BLaER1 (cell line): ENCODE measurements around the gene CAPN13.

ENCODE experiments used
- H3K27ac ChIP-seq: shearing (Covaris generic); formaldehyde crosslinking; 2 replicates; pipeline ENCODE4 v1.8.1; 2022
- H3K27me3 ChIP-seq: shearing (Covaris generic); formaldehyde crosslinking; 2 replicates; pipeline ENCODE4 v1.8.1; 2022
- H3K36me3 ChIP-seq: shearing (Covaris generic); formaldehyde crosslinking; 2 replicates; pipeline ENCODE4 v1.8.1; 2022
- H3K4me1 ChIP-seq: shearing (Covaris generic); formaldehyde crosslinking; 2 replicates; pipeline ENCODE4 v1.8.1; 2022
- H3K4me2 ChIP-seq: shearing (Covaris generic); formaldehyde crosslinking; 2 replicates; pipeline ENCODE4 v1.8.1; 2022
- H3K4me3 ChIP-seq: shearing (Covaris generic); formaldehyde crosslinking; 2 replicates; pipeline ENCODE4 v1.8.1; 2022
- H3K9ac ChIP-seq: shearing (Covaris generic); formaldehyde crosslinking; 2 replicates; pipeline ENCODE4 v1.8.1; 2022
- H3K9me3 ChIP-seq: shearing (Covaris generic); formaldehyde crosslinking; 2 replicates; pipeline ENCODE4 v1.8.1; 2022
- H4K20me1 ChIP-seq: shearing (Covaris generic); formaldehyde crosslinking; 2 replicates; pipeline ENCODE4 v1.8.1; 2022
- Cebpa-rat ChIP-seq: shearing (Covaris generic); IDR thresholded peaks from 2 replicates; pipeline ENCODE4 v1.8.1; 2022

CAPN13 gene

GRCh38 chr2:30732376-30732775 is 74.9 kb downstream of the CAPN13 start:
- no peak overlapping the region for H3K4me3 ChIP-seq
- no peaks in the 10 kb centered on the region for H3K9me3 ChIP-seq
- H3K36me3 ChIP-seq: no peaks in the 10 kb centered on the region
- no peak for TF ChIP-seq Cebpa-rat
- H4K20me1 ChIP-seq: no peaks in the 10 kb centered on the region
- H3K27me3 ChIP-seq: no peaks in the 10 kb centered on the region; the same call in 1 of the 2 replicates
- H3K27ac ChIP-seq: no peak overlapping the region
- H3K4me1 ChIP-seq: peaks cover 5% of the 10 kb centered on the region; the same call in 1 of the 2 replicates
- no peak overlapping the region for H3K9ac ChIP-seq
- no peak overlapping the region for H3K4me2 ChIP-seq

GRCh38 chr2:30731706-30732105 is 75.5 kb downstream of the CAPN13 start:
- Histone ChIP-seq H3K9ac (no peak overlapping the region), H3K4me1 (peaks cover 5% of the 10 kb centered on the region; the same call in 1 of the 2 replicates), H3K4me3 (no peak overlapping the region), H3K4me2 (no peak overlapping the region), H3K9me3 (no peaks in the 10 kb centered on the region), H3K36me3 (no peaks in the 10 kb centered on the region), H3K27me3 (no peaks in the 10 kb centered on the region; the same call in 1 of the 2 replicates), H3K27ac (no peak overlapping the region), H4K20me1 (no peaks in the 10 kb centered on the region)
- no peak for TF ChIP-seq Cebpa-rat

- Histone ChIP-seq H3K4me3 (no peak overlapping the region), H4K20me1 (no peaks in the 10 kb centered on the region), H3K4me1 (peaks cover 5% of the 10 kb centered on the region; the same call in 1 of the 2 replicates), H3K9me3 (no peaks in the 10 kb centered on the region), H3K9ac (no peak overlapping the region), H3K36me3 (no peaks in the 10 kb centered on the region), H3K27ac (no peak overlapping the region), H3K4me2 (no peak overlapping the region), H3K27me3 (no peaks in the 10 kb centered on the region; the same call in 1 of the 2 replicates)
- TF ChIP-seq Cebpa-rat: no peak
These were observed 76.3 kb downstream of the CAPN13 start for GRCh38 chr2:30730736-30731647.

- no peaks in the 10 kb centered on the region; the same call in 1 of the 2 replicates for H3K27me3 ChIP-seq
- H3K36me3 ChIP-seq: no peaks in the 10 kb centered on the region
- peaks cover 5% of the 10 kb centered on the region; the same call in 1 of the 2 replicates for H3K4me1 ChIP-seq
- H3K4me3 ChIP-seq: no peak overlapping the region
- H3K27ac ChIP-seq: no peak overlapping the region
- no peaks in the 10 kb centered on the region for H3K9me3 ChIP-seq
- no peak for TF ChIP-seq Cebpa-rat
- no peaks in the 10 kb centered on the region for H4K20me1 ChIP-seq
- no peak overlapping the region for H3K9ac ChIP-seq
- no peak overlapping the region for H3K4me2 ChIP-seq
These were observed 78.2 kb downstream of the CAPN13 start for GRCh38 chr2:30729031-30729430.

GRCh38 chr2:30722936-30723725 is 84.1 kb downstream of the CAPN13 start:
- Histone ChIP-seq H3K27me3 (no peaks in the 10 kb centered on the region), H3K27ac (no peak overlapping the region), H3K9me3 (no peaks in the 10 kb centered on the region), H3K36me3 (no peaks in the 10 kb centered on the region), H3K4me3 (no peak overlapping the region), H3K4me2 (no peak overlapping the region), H4K20me1 (no peaks in the 10 kb centered on the region), H3K9ac (no peak overlapping the region), H3K4me1 (no peaks in the 10 kb centered on the region)
- no peak for TF ChIP-seq Cebpa-rat

GRCh38 chr2:30721668-30722647 is 85.3 kb downstream of the CAPN13 start:
- no peak for TF ChIP-seq Cebpa-rat
- no peaks in the 10 kb centered on the region for H3K27me3 ChIP-seq
- H3K4me1 ChIP-seq: no peaks in the 10 kb centered on the region
- no peaks in the 10 kb centered on the region for H3K36me3 ChIP-seq
- no peak overlapping the region for H3K27ac ChIP-seq
- no peak overlapping the region for H3K4me3 ChIP-seq
- H3K4me2 ChIP-seq: no peak overlapping the region
- H3K9ac ChIP-seq: no peak overlapping the region
- H4K20me1 ChIP-seq: no peaks in the 10 kb centered on the region
- no peaks in the 10 kb centered on the region for H3K9me3 ChIP-seq

GRCh38 chr2:30721241-30721640 is 86.0 kb downstream of the CAPN13 start:
- Histone ChIP-seq H3K27ac (no peak overlapping the region), H3K4me2 (no peak overlapping the region), H3K4me1 (peaks cover 3% of the 10 kb centered on the region; the same call in 1 of the 2 replicates), H3K4me3 (no peak overlapping the region), H3K9ac (no peak overlapping the region), H3K36me3 (no peaks in the 10 kb centered on the region), H3K9me3 (no peaks in the 10 kb centered on the region), H3K27me3 (no peaks in the 10 kb centered on the region), H4K20me1 (no peaks in the 10 kb centered on the region)
- no peak for TF ChIP-seq Cebpa-rat

GRCh38 chr2:30717081-30717650 is 90.1 kb downstream of the CAPN13 start:
- TF ChIP-seq Cebpa-rat: no peak
- H3K27ac ChIP-seq: no peak overlapping the region
- H3K4me2 ChIP-seq: no peak overlapping the region
- no peak overlapping the region for H3K9ac ChIP-seq
- no peaks in the 10 kb centered on the region for H3K36me3 ChIP-seq
- H3K4me1 ChIP-seq: peaks cover 42% of the 10 kb centered on the region
- H3K27me3 ChIP-seq: no peaks in the 10 kb centered on the region
- H3K9me3 ChIP-seq: no peaks in the 10 kb centered on the region
- no peak overlapping the region for H3K4me3 ChIP-seq
- H4K20me1 ChIP-seq: no peaks in the 10 kb centered on the region
